Stimulated activated naive B cell treated with anti-CD40 and anti-IgM and Interleukin-4, amounts not matched to agents 10 μg/mL and 1 μg/mL and 100 μg/mL, for 72 hours (primary cell): ENCODE results near the gene ASPHD2.

Experiments used
- ATAC-seq, 2 donors: fragments of 150-1000 bp; cut with Tn5 transposase; replicated peaks; 2 replicates each; pipeline ENCODE4 v1.10.0; 2021; ENCODE audit warnings: moderate library complexity in 1 of 2
- DNase-seq: peaks from one replicate; pipeline ENCODE4 v3.0.0; 2021
- H3K27ac Mint-ChIP-seq: one replicate; pipeline ENCODE4 v1.8.0; 2022; ENCODE audit warnings: mild to moderate bottlenecking, mixed read lengths
- H3K27me3 Mint-ChIP-seq, 2 donors: one replicate each; pipeline ENCODE4 v1.8.0; 2022; ENCODE audit warnings: mixed read lengths in 2 of 2
- H3K36me3 Mint-ChIP-seq, 2 donors: one replicate each; pipeline ENCODE4 v1.8.0; 2022; ENCODE audit warnings: mixed read lengths in 2 of 2, mild to moderate bottlenecking in 1 of 2
- H3K4me1 Mint-ChIP-seq, 2 donors: one replicate each; pipeline ENCODE4 v1.8.0; 2022; ENCODE audit warnings: mixed read lengths in 2 of 2, mild to moderate bottlenecking in 1 of 2
- H3K4me3 Mint-ChIP-seq, 2 donors: one replicate each; pipeline ENCODE4 v1.8.0; 2022; ENCODE audit warnings: mild to moderate bottlenecking in 2 of 2, mixed read lengths in 2 of 2, moderate library complexity in 1 of 2
- H3K9me3 Mint-ChIP-seq, 2 donors: one replicate each; pipeline ENCODE4 v1.8.0; 2022; ENCODE audit warnings: mixed read lengths in 2 of 2, mild to moderate bottlenecking in 1 of 2

The ASPHD2 gene

DNA sequence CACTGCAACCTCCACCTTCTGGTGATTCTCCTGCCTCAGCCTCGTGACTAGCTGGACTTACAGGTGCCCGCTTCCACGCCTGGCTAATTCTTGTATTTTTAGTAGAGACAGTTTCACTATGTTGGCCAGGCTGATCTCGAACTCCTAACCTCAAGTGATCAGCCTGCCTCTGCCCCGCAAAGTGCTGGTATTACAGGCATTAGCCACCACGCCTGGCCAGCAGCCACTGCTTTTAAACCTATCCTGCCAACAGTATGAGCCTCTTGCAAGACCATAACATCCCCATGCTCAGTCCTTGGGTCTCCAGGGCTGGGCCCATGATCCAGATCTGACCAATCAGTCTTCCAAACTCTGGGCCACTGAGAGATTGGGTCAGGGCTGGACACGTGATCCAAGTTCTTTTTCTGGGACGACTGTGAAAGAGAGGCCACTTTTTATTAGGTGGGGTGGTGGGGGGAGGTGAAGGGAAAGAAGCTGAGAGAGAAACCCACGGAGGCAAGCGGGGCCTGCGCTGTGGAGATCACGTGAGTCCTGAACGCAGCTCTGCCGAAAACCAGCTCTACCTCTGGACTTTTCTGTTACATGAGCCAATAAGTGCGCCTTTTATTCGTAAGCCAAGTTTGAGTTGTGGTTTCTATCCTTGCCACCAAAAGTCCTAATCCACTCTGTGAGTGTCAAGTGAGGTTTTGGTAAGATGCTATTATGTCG is 17.9 kb downstream of the ASPHD2 start:
- no peak for ATAC-seq
- Mint-ChIP-seq H3K27ac (no peak overlapping the region), H3K27me3 (no peaks in the 10 kb centered on the region), H3K4me3 (no peak overlapping the region), H3K9me3 (no peaks in the 10 kb centered on the region), H3K36me3 (peaks cover 14 to 54% of the 10 kb centered on the region in 2 donors), H3K4me1 (peaks cover 6 to 11% of the 10 kb centered on the region in 2 donors)
- DNase-seq: no peak

DNA sequence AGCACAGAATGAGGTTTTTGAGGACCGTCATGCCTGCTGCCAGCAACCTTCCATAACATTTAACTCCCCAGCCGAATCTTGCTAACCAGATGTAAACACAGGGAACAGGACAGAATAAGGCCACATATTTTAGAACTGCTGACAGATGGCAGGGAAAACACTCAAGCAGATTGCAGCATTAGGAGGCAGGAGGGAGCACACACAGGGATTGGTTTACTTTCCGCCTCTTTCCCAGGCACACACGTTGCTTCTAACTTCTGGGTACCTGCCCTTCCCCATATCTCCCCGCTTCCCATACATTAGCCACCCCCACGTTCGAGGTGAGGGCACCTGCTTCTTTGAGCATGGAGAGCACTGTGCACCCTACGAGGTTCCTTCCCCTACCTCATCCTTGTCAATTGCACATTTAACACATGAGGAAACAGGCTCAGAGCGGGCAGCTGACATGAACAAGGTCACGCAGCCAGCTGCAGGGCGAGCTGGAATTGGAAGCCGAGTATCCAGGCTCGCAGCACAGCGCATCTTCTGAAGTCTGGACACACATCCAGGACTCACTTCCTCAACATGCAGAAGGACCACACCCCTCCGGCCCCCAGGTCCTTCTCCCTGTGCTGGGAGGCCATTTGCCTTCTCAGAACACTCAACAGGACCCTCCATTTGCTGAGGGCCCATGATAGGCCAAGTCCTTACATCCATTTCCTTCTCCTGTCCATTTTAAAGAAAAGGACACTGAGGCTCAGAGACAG is 18.7 kb downstream of the ASPHD2 start:
- ATAC-seq (no peak), DNase-seq (no peak)
- no peak overlapping the region for H3K27ac Mint-ChIP-seq
- H3K27me3 Mint-ChIP-seq: no peaks in the 10 kb centered on the region
- peaks cover 0 to 6% of the 10 kb centered on the region in 2 donors for H3K4me1 Mint-ChIP-seq
- H3K4me3 Mint-ChIP-seq: no peak overlapping the region
- no peaks in the 10 kb centered on the region for H3K9me3 Mint-ChIP-seq
- H3K36me3 Mint-ChIP-seq: peaks cover 19 to 49% of the 10 kb centered on the region in 2 donors

DNA sequence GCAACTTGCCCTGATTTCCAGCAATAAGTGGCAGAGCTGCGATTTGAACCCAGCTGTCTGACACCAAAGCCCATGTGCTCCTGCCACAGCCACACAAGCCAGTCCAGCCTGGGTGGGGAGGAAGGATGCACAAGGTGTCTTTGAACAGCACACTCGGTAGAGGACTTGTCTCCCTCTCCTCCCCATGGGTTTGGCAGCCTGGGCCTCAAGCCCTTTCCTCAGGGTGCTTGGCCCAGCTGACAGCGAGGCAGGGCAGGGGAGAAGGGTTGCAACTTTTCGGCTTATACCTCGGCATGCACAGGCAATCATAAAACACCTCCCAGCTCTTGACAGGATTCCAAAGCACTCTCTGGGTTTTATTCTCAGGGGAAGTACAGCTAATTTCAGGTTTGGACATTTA is 19.3 kb downstream of the ASPHD2 start:
- ATAC-seq (no peak), DNase-seq (no peak)
- H3K36me3 Mint-ChIP-seq: peaks cover 21 to 44% of the 10 kb centered on the region in 2 donors
- no peaks in the 10 kb centered on the region for H3K9me3 Mint-ChIP-seq
- no peak overlapping the region for H3K27ac Mint-ChIP-seq
- H3K27me3 Mint-ChIP-seq: no peaks in the 10 kb centered on the region
- peaks cover 0 to 6% of the 10 kb centered on the region in 2 donors for H3K4me1 Mint-ChIP-seq
- no peak overlapping the region for H3K4me3 Mint-ChIP-seq

GRCh38 chr22:26448941-26449340 is 19.9 kb downstream of the ASPHD2 start:
- Mint-ChIP-seq H3K36me3 (peaks cover 23 to 44% of the 10 kb centered on the region in 2 donors), H3K4me3 (no peak overlapping the region), H3K9me3 (no peaks in the 10 kb centered on the region), H3K4me1 (peaks cover 0 to 6% of the 10 kb centered on the region in 2 donors), H3K27me3 (no peaks in the 10 kb centered on the region), H3K27ac (no peak overlapping the region)
- no peak for DNase-seq
- no peak for ATAC-seq

GRCh38 chr22:26450453-26451185 is 21.6 kb downstream of the ASPHD2 start:
- peaks cover 0 to 6% of the 10 kb centered on the region in 2 donors for H3K4me1 Mint-ChIP-seq
- H3K27ac Mint-ChIP-seq: no peak overlapping the region
- no peak overlapping the region for H3K4me3 Mint-ChIP-seq
- DNase-seq (no peak), ATAC-seq (no peak)
- H3K36me3 Mint-ChIP-seq: peaks cover 15 to 30% of the 10 kb centered on the region in 2 donors
- no peaks in the 10 kb centered on the region for H3K9me3 Mint-ChIP-seq
- no peaks in the 10 kb centered on the region for H3K27me3 Mint-ChIP-seq

DNA sequence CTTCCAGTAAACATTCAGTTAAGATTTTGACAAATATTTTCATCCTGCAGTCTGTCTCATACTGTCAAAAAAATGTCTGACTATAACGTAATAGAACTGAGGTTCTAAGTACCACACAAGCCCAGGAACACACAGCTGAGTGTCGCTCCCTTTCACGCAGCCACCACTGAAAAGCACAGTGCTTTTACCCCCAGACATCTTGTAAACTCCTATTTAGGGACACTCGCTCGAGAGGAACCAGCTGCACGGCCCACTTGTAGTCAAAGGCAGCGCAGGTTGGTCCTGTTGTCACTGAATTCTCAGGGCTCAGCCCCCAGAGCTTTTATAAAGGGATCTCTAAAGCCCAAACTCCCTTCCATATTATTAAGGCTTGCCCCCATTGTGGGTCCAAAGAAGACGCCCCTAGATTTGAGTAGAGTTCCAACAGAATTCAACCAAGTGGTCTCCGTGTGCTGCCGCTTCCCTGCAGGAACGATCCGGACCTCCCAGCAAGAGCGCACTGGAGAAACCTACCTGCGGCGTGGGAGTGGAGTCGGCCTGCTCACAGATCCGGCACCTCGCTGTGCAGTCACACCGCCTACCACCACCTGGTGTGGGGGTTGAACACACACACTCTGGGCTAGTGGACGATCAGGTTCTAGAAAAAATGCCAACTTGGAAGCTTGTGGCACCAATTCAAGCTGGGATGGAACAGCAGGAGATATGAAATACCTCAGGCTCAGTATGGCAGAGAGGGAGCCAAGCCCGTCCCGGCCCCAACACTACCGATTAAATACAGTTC is 23.4 kb downstream of the ASPHD2 start:
- Mint-ChIP-seq H3K36me3 (peaks cover 25 to 32% of the 10 kb centered on the region in 2 donors), H3K4me3 (no peak overlapping the region), H3K9me3 (no peaks in the 10 kb centered on the region), H3K4me1 (peaks cover 0 to 6% of the 10 kb centered on the region in 2 donors), H3K27me3 (no peaks in the 10 kb centered on the region), H3K27ac (no peak overlapping the region)
- DNase-seq (no peak), ATAC-seq (no peak)

GRCh38 chr22:26453216-26453615 is 24.2 kb downstream of the ASPHD2 start:
- no peak for ATAC-seq
- Mint-ChIP-seq H3K27ac (no peak overlapping the region), H3K4me1 (peaks cover 0 to 6% of the 10 kb centered on the region in 2 donors), H3K4me3 (no peak overlapping the region), H3K36me3 (peaks cover 31 to 35% of the 10 kb centered on the region in 2 donors), H3K9me3 (no peaks in the 10 kb centered on the region), H3K27me3 (no peaks in the 10 kb centered on the region)
- DNase-seq: no peak

DNA sequence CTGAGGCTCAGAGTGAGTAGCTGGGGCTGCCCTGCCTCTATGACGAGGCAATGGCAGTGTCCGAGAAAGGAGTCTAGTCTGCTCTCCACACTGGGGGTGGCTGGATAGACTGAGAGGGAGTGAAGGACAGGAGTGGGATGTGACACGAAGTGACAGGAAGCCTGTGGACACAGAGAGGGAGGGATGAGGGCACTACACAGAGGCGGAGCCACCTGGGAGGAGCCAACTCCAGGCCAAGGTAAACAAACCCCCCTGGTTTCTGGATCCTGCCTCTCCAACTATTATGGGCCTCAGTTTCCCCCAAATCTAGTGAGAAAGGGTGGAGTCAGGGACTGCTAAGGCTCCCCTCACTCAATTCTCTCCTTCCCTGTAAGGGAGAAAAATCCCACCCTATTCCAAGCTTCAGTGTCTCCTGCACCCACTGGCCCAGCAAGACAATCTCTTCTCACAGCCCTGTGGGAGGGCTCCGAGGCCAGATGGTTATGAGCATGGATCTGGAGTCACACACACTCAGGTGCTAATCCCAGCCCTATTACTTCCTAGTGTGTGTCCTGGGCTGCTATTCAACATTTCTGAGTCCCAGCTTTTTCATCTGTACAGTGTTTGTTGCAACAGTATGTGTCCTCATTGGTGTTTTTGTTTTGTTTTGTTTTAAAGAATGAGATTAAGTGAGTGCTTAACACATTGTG is 24.9 kb downstream of the ASPHD2 start:
- Mint-ChIP-seq H3K4me3 (no peak overlapping the region), H3K9me3 (no peaks in the 10 kb centered on the region), H3K36me3 (peaks cover 33 to 38% of the 10 kb centered on the region in 2 donors), H3K27me3 (no peaks in the 10 kb centered on the region), H3K4me1 (peaks cover 0 to 5% of the 10 kb centered on the region in 2 donors), H3K27ac (no peak overlapping the region)
- DNase-seq (no peak), ATAC-seq (no peak)

DNA sequence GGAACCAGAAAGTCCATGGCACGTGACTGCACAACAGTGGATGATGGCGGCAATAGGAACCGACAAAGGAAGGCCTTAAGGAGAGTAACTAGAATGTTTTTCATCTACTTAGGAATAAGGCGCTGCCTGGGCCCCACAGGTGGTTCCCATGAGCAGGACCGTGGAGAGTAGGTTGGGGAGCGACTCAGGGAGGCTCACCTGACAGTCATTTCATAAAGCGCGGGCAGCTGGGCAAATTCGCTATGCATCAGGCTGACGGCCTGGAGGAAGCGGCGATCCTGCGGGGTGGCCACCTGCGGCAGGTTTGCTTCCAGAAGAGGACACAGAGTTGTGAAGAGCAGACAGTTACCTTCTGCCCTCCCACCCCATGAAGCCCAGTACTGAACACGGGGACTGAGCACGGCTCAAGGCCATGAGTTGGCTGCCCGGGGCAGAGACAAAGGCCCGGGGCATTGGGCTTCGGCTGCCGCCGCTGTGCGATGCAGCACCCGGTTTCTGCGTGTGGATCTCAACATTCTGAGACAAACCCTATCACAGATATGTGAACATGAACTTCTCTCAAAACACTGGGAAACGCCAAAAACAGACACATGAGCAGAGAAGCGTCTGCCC is 28.7 kb downstream of the ASPHD2 start:
- H3K9me3 Mint-ChIP-seq: no peaks in the 10 kb centered on the region
- no peaks in the 10 kb centered on the region for H3K27me3 Mint-ChIP-seq
- H3K27ac Mint-ChIP-seq: no peak overlapping the region
- H3K4me3 Mint-ChIP-seq: no peak overlapping the region
- H3K4me1 Mint-ChIP-seq: peaks cover 0 to 2% of the 10 kb centered on the region in 2 donors
- H3K36me3 Mint-ChIP-seq: peaks cover 22 to 32% of the 10 kb centered on the region in 2 donors
- DNase-seq (no peak), ATAC-seq (no peak)

GRCh38 chr22:26460202-26460601 is 31.1 kb downstream of the ASPHD2 start:
- peaks cover 2 to 5% of the 10 kb centered on the region in 2 donors for H3K4me1 Mint-ChIP-seq
- no peaks in the 10 kb centered on the region for H3K27me3 Mint-ChIP-seq
- H3K36me3 Mint-ChIP-seq: peaks cover 31 to 41% of the 10 kb centered on the region in 2 donors
- ATAC-seq (no peak), DNase-seq (no peak)
- no peak overlapping the region for H3K27ac Mint-ChIP-seq
- H3K4me3 Mint-ChIP-seq: no peak overlapping the region
- no peaks in the 10 kb centered on the region for H3K9me3 Mint-ChIP-seq

- H3K4me3 Mint-ChIP-seq: no peak overlapping the region
- no peak overlapping the region for H3K27ac Mint-ChIP-seq
- peaks cover 2 to 5% of the 10 kb centered on the region in 2 donors for H3K4me1 Mint-ChIP-seq
- ATAC-seq (peak in 1 of 2 donors; percentile 34), DNase-seq (no peak)
- H3K36me3 Mint-ChIP-seq: peaks cover 32 to 43% of the 10 kb centered on the region in 2 donors
- H3K27me3 Mint-ChIP-seq: no peaks in the 10 kb centered on the region
- no peaks in the 10 kb centered on the region for H3K9me3 Mint-ChIP-seq
Measured at GRCh38 chr22:26461188-26461810, 32.2 kb downstream of the ASPHD2 start.

GRCh38 chr22:26462051-26462450 is 33.0 kb downstream of the ASPHD2 start:
- Mint-ChIP-seq H3K27ac (no peak overlapping the region), H3K4me3 (no peak overlapping the region), H3K36me3 (peaks cover 32 to 49% of the 10 kb centered on the region in 2 donors), H3K9me3 (no peaks in the 10 kb centered on the region), H3K4me1 (peaks cover 2 to 5% of the 10 kb centered on the region in 2 donors), H3K27me3 (no peaks in the 10 kb centered on the region)
- DNase-seq: no peak
- ATAC-seq: no peak

- Mint-ChIP-seq H3K4me3 (no peak overlapping the region), H3K27ac (no peak overlapping the region), H3K36me3 (peaks cover 26 to 45% of the 10 kb centered on the region in 2 donors), H3K4me1 (peaks cover 2 to 5% of the 10 kb centered on the region in 2 donors), H3K27me3 (no peaks in the 10 kb centered on the region), H3K9me3 (no peaks in the 10 kb centered on the region)
- ATAC-seq (no peak), DNase-seq (no peak)
Measured at GRCh38 chr22:26462641-26463040, 33.6 kb downstream of the ASPHD2 start.
